CD4-positive, alpha-beta T cell treated with Interleukin-2 at 100 ng/mL for 4 hours (primary cell): ENCODE data around the gene SCAND1.
"Not testable (repeated sequence)": the region's sequence is repeated elsewhere in the genome, so short reads cannot be mapped to it uniquely, and the experiment has no call there.

ENCODE experiments used
- DNase-seq: peaks from one replicate; pipeline ENCODE4 v3.0.0-alpha.2; 2020; ENCODE audit warnings: low spot score

Gene SCAND1

DNA sequence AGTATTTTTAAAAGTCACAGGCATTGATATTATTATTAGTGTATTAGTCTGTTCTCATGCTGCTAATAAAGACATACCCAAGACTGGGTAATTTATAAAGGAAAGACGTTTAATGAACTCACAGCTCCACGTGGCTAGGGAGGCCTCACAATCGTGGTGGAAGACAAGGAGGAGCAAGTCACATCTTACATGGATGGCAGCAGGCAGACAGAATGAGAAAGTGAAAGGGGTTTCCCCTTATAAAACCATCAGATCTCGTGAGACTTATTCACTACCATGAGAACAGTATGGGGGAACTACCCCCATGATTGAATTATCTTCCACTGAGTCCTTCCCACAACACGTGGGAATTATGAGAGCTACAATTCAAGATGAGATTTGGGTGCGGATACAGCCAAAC is 5.0 kb upstream of the SCAND1 start:
- DNase-seq, result not testable (repeated sequence)

DNA sequence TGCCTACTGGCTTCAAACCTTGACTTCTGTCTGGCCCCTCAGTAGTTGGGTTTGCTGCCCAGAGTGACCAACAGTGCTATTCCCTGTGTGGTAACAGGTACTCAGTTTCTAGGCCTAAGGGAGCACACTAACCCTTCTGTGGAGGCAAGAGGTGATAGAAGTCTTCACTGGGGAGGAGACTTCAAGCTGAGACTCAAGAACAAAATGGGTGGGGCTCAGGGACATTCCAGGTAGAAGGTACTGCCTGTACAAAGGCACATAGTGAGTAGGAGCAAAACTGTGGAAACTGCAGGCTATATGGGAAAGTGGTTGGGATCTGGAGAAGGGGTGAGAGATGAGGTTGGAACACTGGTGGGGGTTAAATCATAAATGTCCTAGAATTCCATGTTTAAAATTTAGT is 2.3 kb upstream of the SCAND1 start:
- DNase-seq, result no peak

- peak; percentile 34 for DNase-seq
Measured at GRCh38 chr20:35954907-35955251, 577 bp upstream of the SCAND1 start.

GRCh38 chr20:35953387-35954199 is 709 bp downstream of the SCAND1 start:
- peak; percentile 55 for DNase-seq

- no peak for DNase-seq
Measured at GRCh38 chr20:35952480-35953386, 1.6 kb downstream of the SCAND1 start.

GRCh38 chr20:35952080-35952479 is 2.2 kb downstream of the SCAND1 start:
- not testable (repeated sequence) for DNase-seq

- no peak for DNase-seq
Measured at GRCh38 chr20:35950093-35950492, 4.2 kb downstream of the SCAND1 start.

DNA sequence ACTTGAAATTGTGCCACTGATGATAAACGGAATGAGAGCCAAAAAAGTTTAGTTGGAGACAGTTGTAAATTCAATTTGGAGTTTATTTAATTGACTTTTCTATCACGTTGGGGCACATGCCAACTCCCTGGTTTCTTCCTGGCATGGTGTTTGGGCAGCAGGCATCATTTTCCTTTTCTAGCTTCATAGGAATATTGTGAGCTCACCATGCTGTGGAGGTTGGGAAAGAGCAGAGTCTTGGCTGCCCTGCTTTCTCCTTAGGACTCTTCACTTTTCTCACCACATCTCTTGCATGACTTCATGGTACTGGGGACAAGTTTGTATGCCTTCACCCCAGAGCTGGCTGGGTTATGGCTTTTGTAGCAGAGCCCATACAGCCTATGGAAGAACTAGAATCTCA is 6.4 kb downstream of the SCAND1 start:
- no peak for DNase-seq

DNA sequence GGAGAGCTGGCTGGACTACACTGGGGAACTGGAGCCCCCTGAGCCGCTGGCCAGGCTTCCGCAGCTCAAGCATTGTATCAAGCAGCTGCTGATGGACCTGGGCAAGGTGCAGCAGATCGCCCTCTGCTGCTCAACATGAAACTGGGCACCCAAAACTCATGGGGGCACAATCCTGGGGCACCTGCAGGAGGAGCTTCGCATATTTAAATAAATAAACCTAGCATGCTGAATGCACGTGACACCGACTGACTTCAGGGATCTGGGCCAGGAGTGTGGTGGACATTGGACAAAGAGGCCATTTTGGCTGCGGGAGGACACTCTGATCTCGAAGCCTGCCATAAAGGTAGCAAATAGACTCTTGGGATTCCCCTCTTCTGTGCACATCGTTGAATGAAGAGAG is 6.8 kb downstream of the SCAND1 start:
- peak; percentile 11 for DNase-seq

GRCh38 chr20:35942243-35942642 is 12.1 kb downstream of the SCAND1 start:
- no peak for DNase-seq

- DNase-seq, result no peak
Measured at GRCh38 chr20:35941620-35942019, 12.7 kb downstream of the SCAND1 start.

DNA sequence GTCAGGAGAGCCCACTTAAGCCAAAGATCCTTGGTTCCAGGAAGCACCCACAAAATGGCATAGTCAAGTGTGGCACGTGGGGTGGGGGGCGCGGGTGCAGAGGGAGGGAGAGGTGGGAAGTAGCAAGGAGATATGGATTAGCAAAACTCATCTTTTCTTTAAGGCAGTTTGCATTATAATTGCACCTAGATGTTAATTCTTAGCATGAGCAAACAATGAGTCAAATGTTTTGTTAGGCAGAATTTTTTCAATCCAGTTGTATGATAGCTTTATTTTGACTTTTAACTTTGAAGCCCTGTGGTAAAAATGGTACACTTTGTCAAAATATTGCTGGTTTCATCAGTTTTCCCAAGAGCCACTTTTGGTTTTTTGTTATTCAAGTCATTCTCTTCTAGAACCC is 15.0 kb downstream of the SCAND1 start:
- no peak for DNase-seq

- DNase-seq, result no peak
Measured at GRCh38 chr20:35934050-35934449, 20.3 kb downstream of the SCAND1 start.

DNA sequence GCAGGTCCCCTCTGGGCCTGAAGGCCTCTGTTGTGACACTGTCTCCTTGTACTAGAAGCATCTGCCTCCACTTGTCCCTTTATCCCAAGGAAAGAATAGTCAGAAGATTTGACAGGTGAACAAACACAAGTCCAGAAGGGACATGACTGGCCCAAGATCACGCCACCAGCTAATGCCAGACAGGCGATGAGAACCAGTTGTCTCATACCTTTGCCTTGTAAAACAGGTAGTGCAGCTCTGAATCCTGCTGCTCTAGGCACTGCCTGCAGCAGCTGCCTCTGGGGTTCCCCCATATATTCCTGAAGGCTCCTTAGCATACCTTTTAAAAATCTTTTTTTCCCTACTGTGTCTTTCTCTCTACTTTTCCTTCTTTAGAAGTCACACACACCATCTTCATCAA is 25.0 kb downstream of the SCAND1 start:
- DNase-seq, result no peak

- DNase-seq, result no peak
Measured at GRCh38 chr20:35920523-35920922, 33.8 kb downstream of the SCAND1 start.

GRCh38 chr20:35918021-35918420 is 36.3 kb downstream of the SCAND1 start:
- DNase-seq, result no peak

DNA sequence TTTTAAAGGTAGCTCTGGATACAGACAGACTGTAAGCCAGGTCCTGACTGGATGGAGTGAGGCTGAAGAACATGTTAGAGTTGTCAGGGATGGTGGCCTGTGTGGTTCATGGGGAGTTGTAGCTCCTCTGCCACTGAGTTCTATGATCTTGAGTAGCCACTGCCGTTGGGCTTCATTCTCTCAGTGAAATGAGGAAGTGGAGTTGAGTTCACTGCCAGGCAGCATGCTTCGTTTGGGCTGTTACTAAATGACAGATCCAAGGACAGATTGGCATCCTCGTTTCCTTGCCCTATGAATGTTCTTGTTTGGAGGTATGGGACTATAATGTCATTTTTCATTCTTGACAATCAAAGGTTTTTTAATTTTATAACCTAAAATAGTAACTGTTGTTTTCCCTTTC is 37.2 kb downstream of the SCAND1 start:
- no peak for DNase-seq

GRCh38 chr20:35912881-35913280 is 41.4 kb downstream of the SCAND1 start:
- DNase-seq, result no peak

DNA sequence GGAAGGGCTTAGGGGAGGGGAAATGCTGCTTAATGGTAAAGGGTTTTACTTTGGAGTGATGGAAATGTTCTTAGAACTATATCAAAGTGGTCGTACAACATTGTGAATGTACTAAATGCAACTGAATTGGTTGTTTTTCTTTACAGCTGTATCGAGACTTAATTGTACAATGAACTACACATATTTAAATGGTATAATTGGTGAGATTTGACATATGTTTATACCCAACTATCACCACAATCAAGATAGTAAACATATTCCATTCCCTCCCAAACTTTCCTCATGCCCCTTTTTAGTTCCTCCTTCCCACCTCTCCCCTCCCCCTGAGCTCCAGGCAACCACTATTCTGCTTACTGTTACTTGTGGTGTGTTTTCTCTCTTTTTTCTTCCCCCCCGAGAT is 44.0 kb downstream of the SCAND1 start:
- DNase-seq, result no peak

DNA sequence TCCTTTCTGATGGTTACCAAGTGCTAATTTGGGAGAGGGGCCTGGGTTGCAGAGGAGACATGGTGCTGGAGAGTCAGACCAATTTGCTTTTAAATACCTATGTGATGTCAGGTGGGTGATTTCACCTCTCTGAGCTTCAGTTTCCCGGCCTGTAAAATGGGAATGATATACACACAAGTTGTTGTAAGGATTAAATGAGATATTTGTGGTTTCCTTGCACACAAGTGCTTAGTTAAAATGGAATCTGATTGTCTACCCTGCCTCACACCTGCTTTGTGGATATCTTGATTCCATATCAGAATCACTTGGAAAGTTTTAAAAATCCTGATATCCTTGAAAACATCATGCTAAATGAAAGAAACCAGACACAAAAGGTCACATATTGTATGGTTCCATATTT is 44.5 kb downstream of the SCAND1 start:
- DNase-seq, result no peak

GRCh38 chr20:35909176-35909575 is 45.1 kb downstream of the SCAND1 start:
- DNase-seq, result no peak

DNA sequence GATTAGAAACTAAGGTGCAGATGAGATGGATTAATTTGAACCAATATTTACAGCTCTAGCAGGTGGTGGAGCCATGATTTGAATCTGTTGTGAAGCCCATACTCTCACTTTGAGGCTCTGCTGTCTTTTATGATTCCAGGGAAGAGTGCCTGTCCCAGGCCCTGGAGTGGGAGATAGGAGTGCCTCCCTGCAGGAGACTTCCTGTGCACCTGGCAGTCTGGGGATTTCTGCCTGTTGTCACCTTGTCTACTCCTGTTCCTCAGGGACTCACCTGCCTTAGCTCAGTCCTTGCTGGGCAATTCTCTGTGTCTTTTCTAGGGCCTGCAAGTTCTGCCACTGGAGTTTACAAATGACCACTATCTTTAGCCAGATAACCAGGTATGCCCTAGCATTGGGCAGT is 46.3 kb downstream of the SCAND1 start:
- no peak for DNase-seq

DNA sequence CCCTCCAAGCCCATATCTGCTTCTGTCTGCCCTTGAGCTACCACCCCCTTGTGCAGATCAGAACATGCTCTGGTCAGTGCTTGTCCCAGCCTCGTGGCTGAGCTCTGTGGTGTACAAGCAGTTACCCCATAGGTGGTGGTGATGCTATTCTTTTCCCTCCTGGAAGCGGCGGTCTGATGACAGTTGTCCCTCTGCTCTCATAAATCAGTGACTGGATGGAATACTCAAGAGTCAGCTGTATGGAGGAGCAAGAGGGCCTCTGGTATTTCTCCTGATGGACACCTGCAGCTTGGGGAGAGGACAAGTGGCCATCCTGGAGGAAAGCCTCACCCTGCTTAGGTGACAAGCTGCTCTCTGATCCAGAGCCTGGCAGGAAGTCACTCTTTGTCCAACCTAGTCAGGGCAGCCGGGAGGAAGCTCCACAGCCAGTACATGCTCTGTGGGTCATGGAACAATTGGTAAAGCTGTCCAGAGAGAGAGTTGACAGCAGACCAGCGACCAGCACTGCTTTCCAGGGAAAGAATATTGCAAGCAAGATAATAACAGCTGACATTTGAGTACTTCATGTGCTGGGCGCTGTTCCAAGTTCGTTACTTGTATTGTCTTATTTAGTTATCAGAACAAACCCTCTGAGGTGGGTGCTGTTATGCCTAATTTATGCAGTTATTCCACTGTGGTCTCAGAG is 47.1 kb downstream of the SCAND1 start:
- no peak for DNase-seq
